IPS-18c (cell line): ENCODE results near the gene HEATR3.

ENCODE experiments used
- H3K4me3 ChIP-seq: 2 replicates; pipeline ENCODE4 v1.7.0; 2013; ENCODE audit warnings: low read depth, mild to moderate bottlenecking, low read length, moderate library complexity; ENCODE audit not compliant: insufficient read depth
- H3K9me3 ChIP-seq: one replicate; pipeline ENCODE4 v1.6.1; 2013; ENCODE audit warnings: mild to moderate bottlenecking, low read length, moderate library complexity; ENCODE audit not compliant: control insufficient read depth, insufficient read depth

Gene HEATR3

GRCh38 chr16:50065624-50066481 is at the start of gene HEATR3:
Gene HEATR3 (plus strand): TSS chr16:50065970. CDS start chr16:50066132, 162 bp downstream.
- Histone ChIP-seq H3K4me3 (peak within 1 kb of the TSS; percentile 98), H3K9me3 (peaks cover 2% of the 10 kb centered on the region)

GRCh38 chr16:50017553-50017952 is 48.2 kb upstream of the HEATR3 start:
- Histone ChIP-seq H3K4me3 (no peak overlapping the region), H3K9me3 (no peaks in the 10 kb centered on the region)

GRCh38 chr16:50021544-50021943 is 44.2 kb upstream of the HEATR3 start:
- no peaks in the 10 kb centered on the region for H3K9me3 ChIP-seq
- H3K4me3 ChIP-seq, result no peak overlapping the region

GRCh38 chr16:50023641-50024040 is 42.1 kb upstream of the HEATR3 start:
- H3K9me3 ChIP-seq, result no peaks in the 10 kb centered on the region
- H3K4me3 ChIP-seq, result no peak overlapping the region

DNA sequence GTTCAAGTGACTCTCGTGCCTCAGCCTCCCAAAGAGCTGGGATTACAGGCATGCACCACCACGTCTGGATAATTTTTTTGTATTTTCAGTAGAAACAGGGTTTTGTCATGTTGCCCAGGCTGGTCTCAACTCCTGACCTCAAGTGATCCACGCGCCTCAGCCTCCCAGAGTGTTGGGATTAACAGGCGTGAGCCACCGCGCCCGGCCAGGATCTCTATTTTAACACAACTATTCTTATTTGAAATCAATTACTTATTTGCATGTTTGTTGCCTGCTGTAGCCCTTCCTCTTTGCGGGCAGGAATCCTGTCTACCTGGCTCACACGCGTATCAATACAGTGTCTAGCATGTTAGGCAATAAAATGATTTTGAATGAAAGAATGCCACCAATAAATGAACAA is 41.6 kb upstream of the HEATR3 start:
- Histone ChIP-seq H3K4me3 (no peak overlapping the region; the same call in 1 of the 2 replicates), H3K9me3 (no peaks in the 10 kb centered on the region)

DNA sequence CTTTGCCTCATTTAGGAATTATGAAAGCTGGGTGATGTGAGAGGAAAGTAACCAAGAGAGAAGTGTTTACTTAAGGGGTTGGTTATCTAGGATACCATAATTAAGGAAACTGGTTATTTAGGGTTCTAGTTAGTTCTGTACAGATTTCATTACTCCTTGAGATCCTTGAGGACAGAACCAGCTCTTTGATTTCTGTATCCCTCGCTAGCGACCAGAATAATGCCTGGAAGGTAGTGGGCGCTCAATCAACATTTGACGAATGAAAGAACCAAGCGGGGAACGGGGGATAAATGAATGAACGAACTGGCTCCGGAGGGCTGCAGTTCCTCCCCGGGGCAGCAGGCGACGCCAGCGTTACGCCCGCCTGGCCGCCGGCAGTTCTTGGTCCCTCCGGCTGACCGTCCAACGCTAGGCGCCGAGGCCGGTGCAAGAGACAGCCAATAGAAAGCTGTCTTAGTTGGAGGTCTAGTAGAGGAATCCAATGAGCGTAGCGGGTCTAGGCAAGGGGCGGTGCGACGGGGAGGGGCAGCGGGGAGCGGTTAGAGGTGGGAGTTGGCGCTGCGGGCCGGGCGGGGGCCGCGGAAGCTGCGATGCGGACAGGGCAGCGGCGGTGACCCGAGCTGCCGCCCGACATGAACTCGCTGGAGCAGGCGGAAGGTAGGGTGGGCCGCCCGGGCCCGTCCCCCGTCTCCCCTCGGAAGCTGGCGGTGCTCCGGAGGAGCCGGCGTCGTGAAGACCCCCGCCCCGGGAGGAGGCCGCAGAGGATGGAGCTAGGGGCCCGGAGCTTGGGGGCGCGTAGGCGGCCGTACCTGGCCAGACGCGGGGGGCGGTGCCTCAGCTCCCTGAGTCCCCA is 40.9 kb upstream of the HEATR3 start, which contains the start of gene CNEP1R1:
Gene CNEP1R1 (plus strand): TSS at position 542 of the 853 bp plus-strand sequence. CDS start 91 bp downstream, at position 633.
- H3K9me3 ChIP-seq, result no peaks in the 10 kb centered on the region
- peak within 1 kb of the TSS; percentile 64 for H3K4me3 ChIP-seq

DNA sequence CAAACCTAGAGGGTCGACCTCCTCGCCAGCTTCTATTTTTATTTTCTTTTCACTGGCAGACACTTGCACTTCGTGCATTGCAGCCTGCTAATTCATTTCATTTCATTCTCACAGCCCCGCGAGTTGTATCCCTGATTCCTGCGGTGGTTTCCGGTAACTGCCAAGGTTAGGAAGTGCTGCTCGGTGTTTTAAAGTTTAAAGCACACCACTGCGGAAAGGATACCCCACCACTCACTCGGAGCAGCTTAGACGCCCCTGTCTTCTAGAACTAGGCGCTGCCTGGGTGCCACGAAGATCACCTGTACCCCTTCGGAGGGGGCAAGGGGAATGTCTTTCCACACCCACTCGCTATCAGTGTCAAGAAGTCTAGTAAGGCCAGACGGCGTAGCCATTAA is 40.2 kb upstream of the HEATR3 start:
- no peaks in the 10 kb centered on the region for H3K9me3 ChIP-seq
- peak overlapping the region; percentile 64 for H3K4me3 ChIP-seq

DNA sequence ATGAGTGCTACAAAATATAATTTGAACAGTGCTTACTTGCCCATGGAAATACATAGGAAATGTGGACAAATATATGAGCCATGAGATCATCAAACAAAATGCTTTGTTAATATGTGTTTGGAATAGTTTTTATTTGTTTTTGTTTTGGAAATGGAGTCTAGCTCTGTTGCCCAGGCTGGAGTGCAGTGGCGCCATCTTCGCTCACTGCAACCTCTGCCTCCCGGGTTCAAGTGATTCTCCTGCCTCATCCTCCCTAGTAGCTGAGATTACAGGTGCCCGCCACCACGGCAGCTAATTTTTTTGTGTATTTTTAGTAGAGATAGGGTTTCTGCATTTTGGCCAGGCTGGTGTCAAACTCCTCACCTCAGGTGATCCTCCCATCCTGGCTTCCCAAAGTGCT is 37.9 kb upstream of the HEATR3 start:
- H3K9me3 ChIP-seq, result no peaks in the 10 kb centered on the region
- no peak overlapping the region for H3K4me3 ChIP-seq

GRCh38 chr16:50035468-50035992 is 30.2 kb upstream of the HEATR3 start:
- Histone ChIP-seq H3K4me3 (no peak overlapping the region), H3K9me3 (no peaks in the 10 kb centered on the region)

- no peak overlapping the region for H3K4me3 ChIP-seq
- no peaks in the 10 kb centered on the region for H3K9me3 ChIP-seq
Observed at GRCh38 chr16:50036426-50036825, 29.3 kb upstream of the HEATR3 start.

DNA sequence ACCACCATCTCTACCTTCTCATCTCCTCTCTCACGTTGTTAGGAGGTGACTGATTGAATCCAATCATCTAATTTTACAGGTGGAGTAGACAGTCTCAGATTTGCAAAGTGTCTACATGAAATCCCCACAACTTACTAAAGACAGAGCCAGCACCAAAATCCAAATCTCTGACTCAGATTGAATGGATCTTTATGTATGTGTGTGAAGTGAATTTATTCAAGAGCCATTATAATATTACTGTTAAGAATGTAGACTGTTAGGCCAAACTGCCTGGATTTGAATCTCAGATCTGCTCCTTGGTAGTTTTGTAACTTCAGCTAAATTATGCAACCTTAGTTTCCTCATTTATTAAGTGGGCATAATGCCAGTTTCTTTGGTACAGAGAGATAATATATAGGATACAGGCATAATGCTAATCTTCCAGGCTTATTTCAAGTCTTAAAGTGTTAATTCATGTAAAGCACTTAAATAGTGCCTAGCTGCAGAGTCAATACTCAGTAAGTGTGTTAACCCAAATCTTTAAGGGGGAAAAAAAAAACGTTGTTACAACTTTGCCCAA is 28.0 kb upstream of the HEATR3 start:
- H3K4me3 ChIP-seq, result no peak overlapping the region
- H3K9me3 ChIP-seq, result no peaks in the 10 kb centered on the region

- no peak overlapping the region for H3K4me3 ChIP-seq
- H3K9me3 ChIP-seq, result no peaks in the 10 kb centered on the region
Observed at GRCh38 chr16:50038286-50038685, 27.5 kb upstream of the HEATR3 start.

DNA sequence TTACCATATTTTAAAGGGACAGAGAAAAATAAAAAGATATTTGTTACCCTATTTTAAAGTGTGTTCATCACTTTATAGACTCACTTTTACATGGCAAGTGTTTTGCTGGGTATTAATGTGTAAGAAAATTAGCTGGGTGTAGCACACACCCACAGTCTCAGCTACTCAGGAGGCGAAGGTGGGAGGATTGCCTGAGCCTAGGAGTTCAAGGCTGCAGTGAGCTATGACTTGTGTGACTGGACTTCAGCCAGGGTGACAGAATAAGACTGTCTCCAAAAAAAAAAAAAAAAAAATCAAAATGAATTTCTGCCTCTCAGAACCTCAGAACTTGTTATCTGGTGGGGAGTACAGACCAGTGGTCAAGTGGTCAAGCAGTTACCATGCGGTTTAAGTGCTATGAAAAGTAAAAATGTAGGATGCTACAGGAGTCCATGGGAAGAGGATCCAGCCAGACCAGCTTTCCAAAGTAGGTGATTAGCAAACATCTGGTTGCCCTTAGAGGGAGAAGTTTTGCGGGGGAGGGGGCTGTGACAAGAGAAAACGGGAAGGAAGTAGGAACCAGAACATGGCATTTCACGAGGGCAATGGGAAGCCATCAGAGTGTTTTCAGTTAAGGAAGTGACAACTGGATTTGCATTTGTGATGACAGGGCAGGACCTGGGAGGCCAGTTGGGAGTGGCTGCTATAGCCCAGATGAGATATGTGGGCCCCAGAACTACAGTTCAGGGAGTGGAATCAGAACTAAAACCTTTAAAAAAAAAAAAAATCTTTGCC is 26.8 kb upstream of the HEATR3 start:
- H3K4me3 ChIP-seq, result no peak overlapping the region
- no peaks in the 10 kb centered on the region for H3K9me3 ChIP-seq

DNA sequence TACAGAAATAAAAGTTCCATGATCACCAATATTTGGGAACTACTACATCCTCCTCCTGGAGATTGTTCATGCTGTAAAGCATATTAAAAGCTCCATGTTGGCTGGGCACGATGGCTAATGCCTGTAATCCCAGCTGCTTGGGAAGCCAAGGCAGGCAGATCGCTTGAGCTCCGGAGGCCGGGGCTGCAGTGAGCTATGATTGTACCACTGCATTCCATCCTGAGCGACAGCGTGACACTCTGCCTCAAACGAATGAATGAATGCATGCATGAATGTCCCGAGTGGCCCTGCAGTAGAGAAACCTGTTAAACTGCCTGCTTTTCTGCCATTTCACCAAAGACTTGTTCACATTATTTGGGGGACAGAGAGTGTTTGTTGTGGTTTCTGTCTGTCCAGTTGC is 25.8 kb upstream of the HEATR3 start:
- no peaks in the 10 kb centered on the region for H3K9me3 ChIP-seq

GRCh38 chr16:50040710-50041109 is 25.1 kb upstream of the HEATR3 start:
- Histone ChIP-seq H3K4me3 (no peak overlapping the region), H3K9me3 (no peaks in the 10 kb centered on the region)

More for the DNA sequence above, 25.8 kb upstream of the HEATR3 start:
- no peak overlapping the region for H3K4me3 ChIP-seq

DNA sequence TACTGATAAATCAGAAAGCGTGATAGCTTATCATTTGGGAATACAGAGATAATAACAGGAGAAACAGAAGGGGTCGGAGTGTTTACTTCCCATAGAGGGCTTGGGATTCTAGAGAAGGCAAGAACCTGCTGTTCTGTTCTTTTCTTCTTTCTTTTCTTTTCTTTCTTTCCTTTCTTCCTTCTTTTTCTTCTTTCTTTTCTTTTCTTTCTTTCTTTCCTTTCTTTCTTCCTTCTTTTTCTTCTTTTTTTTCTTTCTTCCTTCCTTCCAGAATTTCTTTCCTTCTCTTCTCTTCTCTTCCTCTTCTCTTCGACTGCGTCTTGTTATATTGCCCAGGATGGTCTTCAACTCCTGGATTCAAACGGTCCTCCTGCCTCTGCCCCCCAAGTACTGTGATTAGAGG is 22.4 kb upstream of the HEATR3 start:
- no peak overlapping the region for H3K4me3 ChIP-seq

DNA sequence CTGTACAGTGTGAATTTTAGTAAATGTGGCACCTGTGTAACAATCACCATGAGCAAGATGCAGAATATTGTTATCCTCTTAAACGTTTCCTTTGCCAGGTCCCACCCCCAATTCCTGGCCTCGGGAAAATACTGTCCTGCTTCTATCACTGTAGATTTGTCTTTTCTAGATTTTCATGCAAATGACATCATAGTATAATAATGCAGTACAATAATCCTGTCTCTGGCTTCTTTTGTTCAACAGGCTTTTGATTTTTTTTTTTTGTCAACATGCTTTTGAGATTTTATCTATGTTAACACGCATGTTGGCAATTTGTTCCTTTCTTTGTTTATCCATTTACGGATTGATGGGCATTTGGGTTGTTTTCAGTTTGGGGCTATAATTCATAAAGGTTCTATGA is 20.4 kb upstream of the HEATR3 start:
- no peaks in the 10 kb centered on the region for H3K9me3 ChIP-seq
- H3K4me3 ChIP-seq, result no peak overlapping the region

More for the DNA sequence above, 22.4 kb upstream of the HEATR3 start:
- no peaks in the 10 kb centered on the region for H3K9me3 ChIP-seq
